Psoas muscle (tissue), 8 donors: ENCODE measurements around the gene TRNP1. TPM values are rescaled to one million over a fixed set of nuclear protein-coding genes. Genes with fewer than 3 reads are reported as not detected.
A peak's percentile ranks its signal among the peaks of the same experiment; 100 is the strongest.

ENCODE experiments used
- ATAC-seq, 4 donors: fragments of 200-7000 bp; cut with Tn5 transposase; one replicate each; pipeline ENCODE4 v1.9.1; 2020; ENCODE audit warnings: moderate library complexity in 3 of 4, mild to moderate bottlenecking in 2 of 4
- DNase-seq, 2 donors: peaks; one replicate each; pipeline ENCODE4 v3.0.0-alpha.2; 2020
- H3K27ac ChIP-seq: fragments of 200-600 bp; one replicate; pipeline ENCODE4 v1.8.0; 2022
- H3K27me3 ChIP-seq, 3 donors: fragments of 200-600 bp in 1 of 3; one replicate each; pipeline versions ENCODE4 v1.6.1 to v1.8.0; 2013 to 2022; ENCODE audit warnings: low read length in 2 of 3, mild to moderate bottlenecking in 2 of 3, moderate library complexity in 1 of 3; ENCODE audit not compliant: insufficient read depth in 3 of 3
- H3K36me3 ChIP-seq, 2 donors: fragments of 200-600 bp in 1 of 2; one replicate each; pipeline versions ENCODE4 v1.6.1 to v1.8.0; 2013 to 2022; ENCODE audit warnings: low read depth in 1 of 2, mild to moderate bottlenecking in 1 of 2, moderate library complexity in 1 of 2; ENCODE audit not compliant: insufficient read depth in 1 of 2
- H3K4me1 ChIP-seq: fragments of 200-600 bp; one replicate; pipeline ENCODE4 v1.8.0; 2022
- H3K4me3 ChIP-seq: fragments of 200-600 bp; one replicate; pipeline ENCODE4 v1.8.0; 2022; ENCODE audit warnings: mild to moderate bottlenecking
- H3K9me3 ChIP-seq: fragments of 200-600 bp; one replicate; pipeline ENCODE4 v1.8.0; 2022
- WGBS, 3 donors: extraction: QIAGEN DNeasy Blood & Tissue Kit; methylation state at CpG; one replicate each; pipeline versions ENCODE4 v1.1.6 to v1.1.7; 2013; 5-methylcytosine and 5-hydroxymethylcytosine counted together
- intact Hi-C, 2 donors: fragments of 100-400 bp; cut with DNase I; formaldehyde crosslinking; loops; one replicate each; pipeline versions ENCODE4 v1.11.0 to v1.14.2; 2022
- polyA plus RNA-seq, 3 donors: library from polyadenylated mRNA; stranded (reverse); fragments of 200-250 nt; gene quantifications; one replicate each; pipeline ENCODE4 v1.2.3, GENCODE V29; 2013
- total RNA-seq, 4 donors: library from RNA; stranded (reverse); fragmentation: NEBNext Ultra II Directional in 2 of 4; extraction: Animal tissue kit (Norgen Biotek cat#: 25700) in 2 of 4; gene quantifications; one replicate each; pipeline versions ENCODE4 v1.2.1 to v1.2.4, GENCODE V29; 2021 to 2023
- TF ChIP-seq, protein P1 (sequence below): fragments of 200-600 bp; IDR thresholded peaks from one replicate; pipeline ENCODE4 v1.8.0; 2022; ENCODE audit warnings: antibody characterized with exemption
- donor health status: healthy with polysubstance abuse.
- donor health status: DM: no; HTN: no; CAD: no; lungs with moderate emphysema.
- donor health status: Bipolar disorder and iron deficiency.
- donor health status: healthy.
- donor health status: DM: yes; HTN: yes; CAD: no.
- donor health status: DM: no; HTN: no; CAD: no.
- donor health status: DM: no; HTN: no; CAD: no.
- donor health status: DM: yes; HTN: yes; CAD: no.

TRNP1 gene
- total and polyA plus RNA-seq, 7 donors, result 0.84 to 3.8 (median 1.6) TPM

DNA sequence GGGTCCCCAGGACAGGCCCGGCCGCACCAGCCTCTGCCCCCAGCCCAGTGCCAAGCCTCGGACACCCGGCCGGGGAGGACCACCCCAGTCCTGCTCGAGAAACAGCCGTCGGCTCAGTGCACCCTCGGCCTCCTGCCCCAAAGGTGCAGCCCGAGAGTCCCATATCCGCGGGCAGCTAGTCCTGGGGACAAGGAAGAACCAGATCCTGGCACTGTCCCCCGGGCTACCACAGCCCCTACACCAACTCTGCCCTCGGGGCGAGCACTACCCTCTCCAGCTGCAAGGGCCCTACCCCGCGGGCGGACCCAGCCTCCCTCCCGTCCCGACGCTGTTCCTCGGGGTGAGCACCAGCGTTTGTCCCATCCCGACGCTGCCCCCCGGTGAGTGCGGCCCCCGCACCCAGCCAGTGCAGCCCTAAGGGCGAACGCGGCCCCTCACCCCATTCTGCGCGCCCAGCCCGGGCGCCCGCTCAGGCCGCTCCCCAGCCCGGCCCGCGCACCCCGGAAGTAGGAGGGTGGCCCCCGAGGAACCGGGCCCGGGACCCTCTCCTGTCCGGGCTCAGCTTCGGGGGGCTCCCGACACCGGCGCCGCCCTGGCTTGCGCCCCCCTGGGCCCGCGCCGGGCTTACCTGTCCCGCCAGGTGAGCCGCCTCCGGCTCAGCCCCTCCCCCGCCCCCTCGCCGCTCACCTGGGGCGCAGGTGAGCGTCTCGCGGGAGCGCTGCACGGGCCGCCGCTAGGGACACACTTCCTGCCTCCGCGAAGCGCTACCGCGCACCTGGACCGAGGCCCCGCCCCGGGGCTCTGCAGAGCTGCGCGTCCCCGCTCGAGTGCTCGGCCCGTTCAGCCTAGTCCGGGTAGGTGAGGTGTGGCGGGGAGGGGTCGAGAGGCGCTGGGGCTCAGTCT lies 33.5 kb upstream of the TRNP1 start, which contains the start of gene KDF1:
Gene KDF1, minus strand, starts transcription at position 747 of the 903 bp plus-strand sequence. CDS start 8,088 bp downstream, outside the sequence.
- 1 to 2% (median 2%) methylated on average over 66 to 86 of the region's 86 CpGs for WGBS, 3 donors
- TF ChIP-seq, protein P1, sequence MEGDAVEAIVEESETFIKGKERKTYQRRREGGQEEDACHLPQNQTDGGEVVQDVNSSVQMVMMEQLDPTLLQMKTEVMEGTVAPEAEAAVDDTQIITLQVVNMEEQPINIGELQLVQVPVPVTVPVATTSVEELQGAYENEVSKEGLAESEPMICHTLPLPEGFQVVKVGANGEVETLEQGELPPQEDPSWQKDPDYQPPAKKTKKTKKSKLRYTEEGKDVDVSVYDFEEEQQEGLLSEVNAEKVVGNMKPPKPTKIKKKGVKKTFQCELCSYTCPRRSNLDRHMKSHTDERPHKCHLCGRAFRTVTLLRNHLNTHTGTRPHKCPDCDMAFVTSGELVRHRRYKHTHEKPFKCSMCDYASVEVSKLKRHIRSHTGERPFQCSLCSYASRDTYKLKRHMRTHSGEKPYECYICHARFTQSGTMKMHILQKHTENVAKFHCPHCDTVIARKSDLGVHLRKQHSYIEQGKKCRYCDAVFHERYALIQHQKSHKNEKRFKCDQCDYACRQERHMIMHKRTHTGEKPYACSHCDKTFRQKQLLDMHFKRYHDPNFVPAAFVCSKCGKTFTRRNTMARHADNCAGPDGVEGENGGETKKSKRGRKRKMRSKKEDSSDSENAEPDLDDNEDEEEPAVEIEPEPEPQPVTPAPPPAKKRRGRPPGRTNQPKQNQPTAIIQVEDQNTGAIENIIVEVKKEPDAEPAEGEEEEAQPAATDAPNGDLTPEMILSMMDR, result no peak
- intact Hi-C loops, result no loop called here
- Histone ChIP-seq H3K27ac (no peak within 1 kb of the TSS), H3K27me3 (peaks cover 0 to 63% (median 22%) of the 10 kb centered on the region in 3 donors), H3K9me3 (no peaks in the 10 kb centered on the region), H3K4me1 (peaks cover 7% of the 10 kb centered on the region), H3K36me3 (no peaks in the 10 kb centered on the region), H3K4me3 (peak within 1 kb of the TSS; percentile 38)
- ATAC-seq, result peak in 3 of 4 donors; percentile 7 to 50 (median 37)
- no peak for DNase-seq

DNA sequence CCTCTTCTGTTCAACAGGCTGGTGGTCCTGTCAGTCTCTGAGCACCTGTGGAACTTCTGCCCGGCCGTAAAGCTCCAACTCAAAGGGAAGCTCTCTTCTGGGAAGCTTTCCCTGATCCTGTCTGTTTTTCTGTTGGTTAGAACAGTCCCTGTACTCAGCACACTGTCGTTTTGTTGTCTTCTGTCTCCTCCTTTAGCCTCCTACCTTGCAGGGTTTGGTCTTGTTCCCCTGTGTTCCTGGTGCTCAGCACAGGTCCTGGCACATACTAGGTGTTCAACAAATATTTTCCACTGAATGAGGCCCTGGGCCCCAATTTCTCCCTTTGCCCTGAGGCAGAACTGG lies 32.9 kb upstream of the TRNP1 start:
- Histone ChIP-seq H3K9me3 (no peaks in the 10 kb centered on the region), H3K36me3 (no peaks in the 10 kb centered on the region), H3K27me3 (peaks cover 0 to 59% (median 22%) of the 10 kb centered on the region in 3 donors), H3K27ac (no peak overlapping the region), H3K4me3 (no peak overlapping the region), H3K4me1 (peaks cover 7% of the 10 kb centered on the region)
- TF ChIP-seq, protein P1, result no peak
- 13 to 18% (median 15%) methylated on average over 3 of the region's 3 CpGs for WGBS, 3 donors
- no peak for DNase-seq
- ATAC-seq, result no peak
- intact Hi-C loops, result no loop called here

GRCh38 chr1:26961826-26962225 lies 31.7 kb upstream of the TRNP1 start:
- peaks cover 0 to 59% (median 22%) of the 10 kb centered on the region in 3 donors for H3K27me3 ChIP-seq
- WGBS, 3 donors, result 66 to 72% (median 70%) methylated on average over 3 of the region's 3 CpGs

DNA sequence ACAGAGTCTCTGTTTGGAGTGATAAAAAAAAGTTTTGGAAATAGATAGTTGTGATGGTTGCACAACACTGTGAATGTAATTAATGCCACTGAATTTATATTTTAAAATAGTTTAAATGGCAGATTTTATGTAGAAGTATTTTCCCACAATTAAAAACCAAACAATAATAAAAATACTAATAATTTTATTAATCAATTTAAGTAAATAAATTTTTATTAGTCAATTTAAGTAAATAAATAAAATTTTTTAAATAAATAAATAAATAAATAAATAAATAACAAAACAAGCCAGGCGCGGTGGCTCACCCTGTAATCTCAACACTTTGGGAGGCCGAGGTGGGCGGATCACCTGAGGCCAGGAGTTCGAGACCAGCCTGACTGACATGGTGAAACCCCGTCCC lies 28.3 kb upstream of the TRNP1 start:
- TF ChIP-seq, protein P1, result no peak
- H3K4me3 ChIP-seq, result no peak overlapping the region
- H3K27me3 ChIP-seq, result peaks cover 0 to 34% (median 10%) of the 10 kb centered on the region in 3 donors
- DNase-seq (no peak), ATAC-seq (no peak)
- 84 to 94% (median 89%) methylated on average over 6 of the region's 6 CpGs for WGBS, 3 donors
- intact Hi-C loops, result no loop called here
- no peak overlapping the region for H3K27ac ChIP-seq
- no peaks in the 10 kb centered on the region for H3K9me3 ChIP-seq
- H3K4me1 ChIP-seq, result peaks cover 7% of the 10 kb centered on the region
- H3K36me3 ChIP-seq, result no peaks in the 10 kb centered on the region

More at GRCh38 chr1:26961826-26962225, 31.7 kb upstream of the TRNP1 start:
- H3K4me3 ChIP-seq, result no peak overlapping the region
- H3K9me3 ChIP-seq, result no peaks in the 10 kb centered on the region
- no peak for ATAC-seq
- no peak overlapping the region for H3K27ac ChIP-seq
- H3K4me1 ChIP-seq, result peaks cover 7% of the 10 kb centered on the region
- TF ChIP-seq, protein P1, result no peak
- no peaks in the 10 kb centered on the region for H3K36me3 ChIP-seq
- no peak for DNase-seq
- intact Hi-C loops, result no loop called here
